NCI-H748 (cell line): ENCODE measurements around the gene UBE2K.
A peak's percentile ranks its signal among the peaks of the same experiment; 100 is the strongest.
"Not testable (repeated sequence)": the region's sequence is repeated elsewhere in the genome, so short reads cannot be mapped to it uniquely, and the experiment has no call there.

Source experiments
- DNase-seq: peaks from one replicate; lab custom pipeline; 2025; ENCODE audit not compliant: unreplicated experiment; lab: John Stamatoyannopoulos, UW

The UBE2K gene

DNA sequence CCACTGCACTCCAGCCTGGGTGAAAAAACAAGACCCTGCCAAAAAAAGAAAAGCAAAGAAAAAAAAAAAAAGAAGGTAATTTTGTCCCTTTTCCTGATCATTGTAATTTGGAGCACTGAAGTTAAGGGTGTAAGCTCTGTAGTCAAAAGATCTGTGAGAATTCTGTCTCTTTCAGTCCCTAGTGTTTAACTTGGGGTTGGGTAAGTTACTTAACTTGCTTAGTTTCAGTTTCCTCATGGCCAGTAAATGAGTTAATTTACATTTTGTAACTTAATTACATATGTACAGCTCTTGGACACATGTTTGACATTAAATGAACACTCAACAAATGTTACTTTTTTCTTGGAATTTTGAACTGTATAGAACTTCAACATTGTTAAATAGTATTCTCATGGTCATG is 10.9 kb upstream of the UBE2K start:
- DNase-seq: no peak

DNA sequence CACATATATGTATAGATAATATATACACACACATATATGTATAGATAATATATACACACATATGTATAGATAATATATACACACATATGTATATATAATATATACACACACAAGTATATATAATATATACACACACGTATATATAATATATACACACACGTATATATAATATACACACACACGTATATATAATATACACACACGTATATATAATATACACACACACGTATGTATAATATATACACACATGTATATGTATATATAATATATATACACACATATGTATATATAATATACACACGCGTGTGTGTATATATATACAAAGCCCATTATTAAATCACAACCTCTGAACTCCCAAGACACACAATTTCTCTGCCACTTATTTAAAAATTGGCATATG is 8.0 kb upstream of the UBE2K start:
- DNase-seq: no peak

- peak; percentile 41 for DNase-seq
These were observed 581 bp downstream of the UBE2K start for GRCh38 chr4:39698424-39699009.

GRCh38 chr4:39699687-39700409 is 1.9 kb downstream of the UBE2K start:
- no peak for DNase-seq

GRCh38 chr4:39700554-39700953 is 2.6 kb downstream of the UBE2K start:
- no peak for DNase-seq

- DNase-seq: no peak
These were observed 4.8 kb downstream of the UBE2K start for GRCh38 chr4:39702716-39703115.

DNA sequence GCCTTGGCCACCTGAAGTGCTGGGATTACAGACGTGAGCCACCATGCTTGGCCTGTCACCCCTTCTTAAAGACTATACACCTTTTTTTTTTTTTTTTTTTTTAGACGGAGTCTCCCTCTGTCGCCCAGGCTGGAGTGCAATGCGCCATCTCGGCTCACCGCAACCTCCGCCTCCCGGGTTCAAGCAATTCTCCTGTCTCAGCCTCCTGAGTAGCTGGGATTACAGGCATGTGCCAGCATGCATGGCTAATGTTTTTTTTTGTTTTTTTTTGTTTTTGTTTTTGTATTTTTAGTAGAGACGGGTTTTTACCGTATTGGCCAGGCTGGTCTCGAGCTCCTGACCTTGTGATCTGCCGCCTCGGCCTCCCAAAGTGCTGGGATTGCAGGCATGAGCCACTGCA is 6.9 kb downstream of the UBE2K start:
- not testable (repeated sequence) for DNase-seq

- DNase-seq: no peak
These were observed 8.4 kb downstream of the UBE2K start for GRCh38 chr4:39706334-39706733.

DNA sequence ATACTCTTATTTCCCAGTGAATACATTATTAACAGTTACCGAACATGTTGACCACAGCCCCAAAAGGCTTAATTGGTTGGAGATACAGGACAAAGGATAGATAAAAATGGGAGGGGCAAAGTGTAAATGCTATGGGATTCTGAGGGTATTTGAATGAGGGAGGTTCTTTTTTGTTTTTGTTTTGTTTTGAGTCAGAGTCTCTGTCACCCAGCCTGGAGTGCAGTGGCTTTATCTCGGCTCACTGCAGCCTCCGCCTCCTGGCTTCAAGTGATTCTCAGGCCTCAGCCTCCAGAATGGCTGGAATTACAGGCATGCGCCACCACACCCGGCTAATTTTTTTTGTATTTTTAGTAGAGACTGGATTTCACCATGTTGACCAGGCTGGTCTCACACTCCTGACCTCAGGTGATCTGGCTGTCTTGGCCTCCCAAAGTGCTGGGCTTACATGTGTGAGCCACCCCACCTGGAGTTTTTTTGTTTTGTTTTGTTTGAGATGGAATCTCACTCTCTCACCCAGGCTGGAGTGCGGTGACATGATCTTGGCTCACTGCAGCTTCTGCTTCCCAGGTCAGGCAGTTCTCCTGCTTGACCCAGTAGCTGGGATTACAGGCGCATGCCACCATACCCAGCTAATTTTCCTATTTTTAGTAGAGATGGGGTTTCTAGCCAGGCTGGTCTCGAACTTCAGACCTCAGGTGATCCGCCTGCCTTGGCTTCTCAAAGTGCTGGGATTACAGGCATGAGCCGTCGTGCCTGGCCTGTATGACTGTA is 9.0 kb downstream of the UBE2K start:
- no peak for DNase-seq

GRCh38 chr4:39710098-39710896 is 12.4 kb downstream of the UBE2K start:
- no peak for DNase-seq

GRCh38 chr4:39712819-39713607 is 15.1 kb downstream of the UBE2K start:
- DNase-seq: no peak

DNA sequence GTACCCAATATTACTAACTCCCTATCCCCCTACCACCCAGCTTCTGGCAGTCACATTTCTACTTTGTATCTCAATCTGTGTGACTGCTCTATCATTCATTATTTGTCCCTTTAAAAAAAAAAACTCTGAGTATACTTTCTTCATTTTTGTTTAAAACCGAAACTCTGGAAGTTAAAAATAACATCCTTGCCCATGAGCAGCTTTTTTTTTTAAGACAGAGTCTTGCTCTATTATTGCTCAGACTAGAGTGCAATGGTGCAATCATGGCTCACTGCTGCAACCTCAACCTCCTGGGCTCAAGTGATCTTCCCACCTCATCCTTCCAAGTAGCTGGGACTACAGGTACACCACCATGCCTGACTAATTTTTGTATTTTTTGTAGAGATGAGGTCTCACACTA is 15.8 kb downstream of the UBE2K start:
- no peak for DNase-seq

GRCh38 chr4:39714166-39714565 is 16.2 kb downstream of the UBE2K start:
- DNase-seq: no peak

GRCh38 chr4:39715788-39716187 is 17.9 kb downstream of the UBE2K start:
- no peak for DNase-seq

DNA sequence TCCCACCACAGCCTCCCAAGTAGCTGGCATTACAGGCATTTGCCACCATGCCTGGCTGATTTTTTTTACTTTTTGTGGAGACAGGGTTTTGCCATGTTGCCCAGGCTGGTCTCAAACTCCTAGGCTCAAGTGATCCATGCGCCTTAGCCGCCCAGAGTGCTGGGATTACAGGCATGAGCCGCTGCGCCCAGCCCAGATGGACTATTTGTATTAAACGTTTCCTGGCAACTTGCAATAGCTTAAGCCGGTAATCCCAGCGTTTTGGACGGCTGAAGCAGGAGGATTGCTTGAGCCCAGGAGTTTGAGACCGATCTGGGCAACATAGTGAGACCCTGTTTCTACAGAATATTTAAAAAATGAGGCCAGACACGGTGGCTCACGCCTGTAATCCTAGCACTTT is 18.4 kb downstream of the UBE2K start:
- DNase-seq: no peak

- DNase-seq: not testable (repeated sequence)
These were observed 19.8 kb downstream of the UBE2K start for GRCh38 chr4:39717743-39718142.

DNA sequence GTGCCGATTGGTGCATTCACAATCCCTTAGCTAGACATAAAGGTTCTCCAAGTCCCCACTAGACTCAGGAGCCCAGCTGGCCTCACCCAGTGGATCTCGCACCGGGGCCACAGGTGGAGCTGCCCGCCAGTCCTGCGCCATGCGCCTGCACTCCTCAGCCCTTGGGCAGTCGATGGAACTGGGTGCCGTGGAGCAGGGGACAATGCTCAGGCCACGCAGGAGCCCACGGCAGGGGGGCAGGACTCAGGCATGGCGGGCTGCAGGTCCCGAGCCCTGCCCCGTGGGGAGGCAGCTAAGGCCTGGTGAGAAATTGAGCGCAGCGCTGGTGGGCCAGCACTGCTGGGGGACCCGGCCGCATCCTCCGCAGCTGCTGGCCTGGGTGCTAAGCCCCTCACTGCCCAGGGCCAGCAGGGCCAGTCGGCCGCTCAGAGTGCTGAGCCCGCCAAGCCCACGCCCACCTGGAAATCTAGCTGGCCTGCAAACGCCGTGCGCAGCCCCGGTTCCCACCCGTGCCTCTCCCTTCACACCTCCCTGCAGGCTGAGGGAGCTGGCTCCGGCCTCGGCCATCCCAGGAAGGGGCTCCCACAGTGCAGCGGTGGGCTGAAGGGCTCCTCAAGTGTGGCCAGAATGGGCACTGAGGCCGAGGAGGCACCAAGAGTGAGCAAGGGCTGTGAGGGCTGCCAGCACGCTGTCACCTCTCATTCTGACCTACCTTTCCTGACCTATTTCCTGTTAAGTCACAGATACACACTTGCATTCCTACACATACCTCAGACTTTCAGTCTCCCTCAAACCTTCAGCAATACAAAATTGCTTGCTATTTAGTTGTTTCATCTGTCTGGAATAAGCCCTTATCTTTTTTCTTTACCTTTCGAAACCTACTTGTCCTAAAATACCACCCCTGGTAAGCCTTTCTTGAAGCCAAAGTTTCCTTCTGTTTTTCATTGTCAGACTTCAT is 20.7 kb downstream of the UBE2K start:
- DNase-seq: no peak

- DNase-seq: no peak
These were observed 22.1 kb downstream of the UBE2K start for GRCh38 chr4:39719804-39720580.

DNA sequence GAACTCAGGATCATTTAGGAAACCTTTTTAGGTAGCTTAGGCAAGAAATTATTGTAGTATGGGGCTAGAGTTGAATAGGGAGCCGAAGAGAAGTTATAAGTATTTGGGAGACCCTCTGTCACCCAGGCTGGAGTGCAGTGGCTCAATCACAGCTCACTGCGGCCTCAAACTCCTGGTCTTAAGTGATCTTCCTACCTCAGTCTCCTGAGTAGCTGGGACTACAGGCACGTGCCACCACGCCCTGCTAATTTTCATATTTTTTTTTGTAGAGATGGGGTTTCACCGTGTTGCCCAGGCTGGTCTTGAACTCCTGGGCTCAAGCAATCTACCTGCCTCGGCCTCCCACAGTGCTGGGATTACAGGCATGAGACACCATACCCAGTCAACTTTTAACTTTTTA is 23.3 kb downstream of the UBE2K start:
- DNase-seq: not testable (repeated sequence)
